IMR-90 (cell line): ENCODE data around the gene HYAL2. TPM values are rescaled to one million over a fixed set of nuclear protein-coding genes. Genes with fewer than 3 reads are reported as not detected.
A peak's percentile ranks its signal among the peaks of the same experiment; 100 is the strongest.

Source experiments
- ATAC-seq: fragments of 200-7000 bp; cut with Tn5 transposase; 2 replicates; pipeline ENCODE4 v1.9.1; 2020; ENCODE audit warnings: low read depth, mild to moderate bottlenecking, moderate library complexity
- BruUV-seq: library from RNA; stranded (reverse); fragments of 400-500 nt; replicated peaks from 2 replicates; lab custom pipeline; 2021; lab: Mats Ljungman, UMichigan
- CTCF ChIA-PET: fragments of 300-600 bp; formaldehyde crosslinking; extraction: SDS; loops from one replicate; lab custom pipeline; 2021; ENCODE audit warnings: antibody characterized with exemption; lab: Yijun Ruan, JAX
- POLR2A ChIA-PET: fragments of 300-600 bp; sonication (Branson Sonifier 250); formaldehyde crosslinking; loops from one replicate; lab custom pipeline; 2022; ENCODE audit warnings: antibody characterized with exemption; ENCODE audit not compliant: unreplicated experiment; lab: Charles Lee
- DNase-seq: peaks from one replicate; pipeline ENCODE4 v3.0.0; 2013
- H2AFZ ChIP-seq: replicated peaks from 2 replicates; pipeline ENCODE3; 2013; ENCODE audit warnings: low read length, mild to moderate bottlenecking; ENCODE audit not compliant: poor library complexity
- H2AK5ac ChIP-seq: 2 replicates; pipeline ENCODE4 v1.6.1; 2013; ENCODE audit warnings: low read depth, low read length, inconsistent platforms
- H2AK9ac ChIP-seq: replicated peaks from 2 replicates; pipeline ENCODE3; 2013; ENCODE audit warnings: mild to moderate bottlenecking, low read depth, low read length, moderate library complexity; ENCODE audit not compliant: poor library complexity
- H2BK120ac ChIP-seq: 2 replicates; pipeline ENCODE4 v1.6.1; 2013; ENCODE audit warnings: low read depth, low read length, inconsistent platforms
- H2BK15ac ChIP-seq: 3 replicates; pipeline ENCODE4 v1.6.1; 2013; ENCODE audit warnings: low read depth, low read length, inconsistent platforms
- H2BK20ac ChIP-seq: 2 replicates; pipeline ENCODE4 v1.6.1; 2013; ENCODE audit warnings: low read depth, mild to moderate bottlenecking, inconsistent platforms, low read length, moderate library complexity
- H2BK5ac ChIP-seq: 2 replicates; pipeline ENCODE4 v1.6.1; 2013; ENCODE audit warnings: mild to moderate bottlenecking, low read depth, low read length, inconsistent platforms; ENCODE audit not compliant: poor library complexity, severe bottlenecking
- H3K14ac ChIP-seq: replicated peaks from 2 replicates; pipeline ENCODE4 v1.6.1; 2013; ENCODE audit warnings: low read depth, low read length, inconsistent platforms
- H3K18ac ChIP-seq: 2 replicates; pipeline ENCODE4 v1.6.1; 2013; ENCODE audit warnings: low read depth, low read length, control low read depth
- H3K23ac ChIP-seq: 2 replicates; pipeline ENCODE4 v1.6.1; 2013; ENCODE audit warnings: low read depth, low read length, inconsistent platforms
- H3K27ac ChIP-seq: 2 replicates; pipeline ENCODE4 v1.5.1; 2013; ENCODE audit warnings: mild to moderate bottlenecking, control low read depth, low read length; ENCODE audit not compliant: insufficient read depth
- H3K27me3 ChIP-seq: 2 replicates; pipeline ENCODE4 v1.6.1; 2013; ENCODE audit warnings: low read length; ENCODE audit not compliant: control insufficient read depth, insufficient read depth
- H3K36me3 ChIP-seq: 2 replicates; pipeline ENCODE4 v1.6.1; 2013; ENCODE audit warnings: low read length, mixed read lengths; ENCODE audit not compliant: control insufficient read depth, insufficient read depth
- H3K4ac ChIP-seq: 2 replicates; pipeline ENCODE4 v1.6.1; 2013; ENCODE audit warnings: low read depth, low read length, inconsistent platforms
- H3K4me1 ChIP-seq: 2 replicates; pipeline ENCODE4 v1.6.1; 2013; ENCODE audit warnings: low read length, mixed read lengths; ENCODE audit not compliant: control insufficient read depth, insufficient read depth
- H3K4me2 ChIP-seq: 2 replicates; pipeline ENCODE4 v1.6.1; 2013; ENCODE audit warnings: low read depth, mild to moderate bottlenecking, control low read depth, low read length, moderate library complexity
- H3K4me3 ChIP-seq: 2 replicates; pipeline ENCODE4 v1.5.1; 2013; ENCODE audit warnings: low read depth, mild to moderate bottlenecking, control low read depth, low read length, moderate library complexity; ENCODE audit not compliant: insufficient read depth
- H3K56ac ChIP-seq: 2 replicates; pipeline ENCODE4 v1.6.1; 2013; ENCODE audit warnings: low read length, inconsistent platforms; ENCODE audit not compliant: insufficient read depth; ENCODE audit errors: extremely low read depth
- H3K79me1 ChIP-seq, 2 experiments: 2 replicates each; pipeline ENCODE4 v1.6.1; 2013; ENCODE audit warnings: low read length in 2 of 2, inconsistent platforms in 1 of 2, low read depth in 1 of 2
- H3K9ac ChIP-seq: 2 replicates; pipeline ENCODE4 v1.6.1; 2013; ENCODE audit warnings: low read depth, low read length, control low read depth
- H3K9me1 ChIP-seq: 2 replicates; pipeline ENCODE4 v1.6.1; 2013; ENCODE audit warnings: low read length, inconsistent platforms; ENCODE audit not compliant: insufficient read depth
- H3K9me3 ChIP-seq: 2 replicates; pipeline ENCODE4 v1.6.1; 2013; ENCODE audit warnings: low read length; ENCODE audit not compliant: control insufficient read depth, insufficient read depth
- H4K20me1 ChIP-seq: 2 replicates; pipeline ENCODE4 v1.6.1; 2013; ENCODE audit warnings: low read length, inconsistent platforms; ENCODE audit not compliant: insufficient read depth
- H4K5ac ChIP-seq: 2 replicates; pipeline ENCODE4 v1.6.1; 2013; ENCODE audit warnings: mild to moderate bottlenecking, low read depth, low read length, control low read depth
- H4K8ac ChIP-seq, 2 experiments: 2 replicates each; pipeline ENCODE4 v1.6.1; 2013; ENCODE audit warnings: low read depth in 2 of 2, low read length in 2 of 2, control low read depth in 1 of 2, inconsistent platforms in 1 of 2
- H4K91ac ChIP-seq: 2 replicates; pipeline ENCODE4 v1.6.1; 2013; ENCODE audit warnings: low read depth, low read length, inconsistent platforms; ENCODE audit not compliant: insufficient read depth
- CEBPB ChIP-seq: IDR thresholded peaks from 2 replicates; pipeline ENCODE4 v1.6.1; 2012; ENCODE audit warnings: low read depth, low read length, improper control_type of control experiment
- CTCF ChIP-seq: conservative IDR thresholded peaks from 2 replicates; pipeline ENCODE4 v1.5.1; 2012; ENCODE audit warnings: mild to moderate bottlenecking, low read depth, low read length, improper control_type of control experiment
- FOS ChIP-seq: fragments of 150-350 bp; IDR thresholded peaks from 2 replicates; pipeline ENCODE4 v1.6.1; 2016; ENCODE audit warnings: low read depth, low read length
- MXI1 ChIP-seq: IDR thresholded peaks from 2 replicates; pipeline ENCODE4 v1.6.1; 2012; ENCODE audit warnings: low read depth, mild to moderate bottlenecking, low read length, moderate library complexity, borderline replicate concordance
- NFE2L2 ChIP-seq: fragments of 150-350 bp; IDR thresholded peaks from 2 replicates; pipeline ENCODE4 v1.6.1; 2016; ENCODE audit warnings: low read depth, mild to moderate bottlenecking, low read length
- POLR2A ChIP-seq: IDR thresholded peaks from 2 replicates; pipeline ENCODE4 v1.6.1; 2012; ENCODE audit warnings: mild to moderate bottlenecking, low read depth, low read length
- RAD21 ChIP-seq: IDR thresholded peaks from 2 replicates; pipeline ENCODE4 v1.6.1; 2012; ENCODE audit warnings: low read length, improper control_type of control experiment
- SMC3 ChIP-seq: fragments of 150-350 bp; IDR thresholded peaks from 2 replicates; pipeline ENCODE4 v1.6.1; 2016; ENCODE audit warnings: low read depth, mild to moderate bottlenecking, antibody characterized with exemption, low read length, moderate library complexity
- WGBS, 2 experiments: methylation state at CpG; one replicate each; pipeline versions ENCODE4 v1.1.5 to v1.1.7; 2013; ENCODE audit warnings: missing lambda C conversion rate in 2 of 2; ENCODE audit not compliant: insufficient read length in 1 of 2; ENCODE audit errors: extremely low coverage in 2 of 2; 5-methylcytosine and 5-hydroxymethylcytosine counted together
- dilution Hi-C: fragments of 300-500 bp; cut with HindIII; formaldehyde crosslinking; loops from one replicate; pipeline ENCODE4 v1.14.3; 2018; ENCODE audit warnings: low sequenced_read_pairs; ENCODE audit not compliant: unreplicated experiment
- in situ Hi-C: fragments of 300-500 bp; cut with MboI; formaldehyde crosslinking; loops from 3 replicates; pipeline ENCODE4 v1.14.3; 2019; ENCODE audit warnings: low sequenced_read_pairs, inconsistent platforms, mixed read lengths
- intact Hi-C: fragments of 100-400 bp; cut with micrococcal nuclease; formaldehyde crosslinking; loops from 2 replicates; pipeline ENCODE4 v1.10.0; 2022
- polyA plus RNA-seq, 3 experiments: library from polyadenylated mRNA; depleted of rRNA; stranded (reverse); fragments of >200 nt; gene quantifications; 2 replicates each; pipeline ENCODE4 v1.2.3, GENCODE V29; 2012; ENCODE audit warnings: low replicate concordance in 1 of 3
- total RNA-seq: library from RNA; depleted of rRNA; stranded (reverse); fragments of >200 nt; gene quantifications from 2 replicates; pipeline ENCODE4 v1.2.3, GENCODE V29; 2012
- TF ChIP-seq, protein P1 (sequence below): fragments of 150-350 bp; IDR thresholded peaks from 2 replicates; pipeline ENCODE4 v1.6.1; 2017; ENCODE audit warnings: mild to moderate bottlenecking, antibody characterized with exemption, low read length, low read depth

The HYAL2 gene
- total and polyA plus RNA-seq, 2 of the 4 experiments (the other 2 are of a cell fraction), result 56.8 to 104 TPM

DNA sequence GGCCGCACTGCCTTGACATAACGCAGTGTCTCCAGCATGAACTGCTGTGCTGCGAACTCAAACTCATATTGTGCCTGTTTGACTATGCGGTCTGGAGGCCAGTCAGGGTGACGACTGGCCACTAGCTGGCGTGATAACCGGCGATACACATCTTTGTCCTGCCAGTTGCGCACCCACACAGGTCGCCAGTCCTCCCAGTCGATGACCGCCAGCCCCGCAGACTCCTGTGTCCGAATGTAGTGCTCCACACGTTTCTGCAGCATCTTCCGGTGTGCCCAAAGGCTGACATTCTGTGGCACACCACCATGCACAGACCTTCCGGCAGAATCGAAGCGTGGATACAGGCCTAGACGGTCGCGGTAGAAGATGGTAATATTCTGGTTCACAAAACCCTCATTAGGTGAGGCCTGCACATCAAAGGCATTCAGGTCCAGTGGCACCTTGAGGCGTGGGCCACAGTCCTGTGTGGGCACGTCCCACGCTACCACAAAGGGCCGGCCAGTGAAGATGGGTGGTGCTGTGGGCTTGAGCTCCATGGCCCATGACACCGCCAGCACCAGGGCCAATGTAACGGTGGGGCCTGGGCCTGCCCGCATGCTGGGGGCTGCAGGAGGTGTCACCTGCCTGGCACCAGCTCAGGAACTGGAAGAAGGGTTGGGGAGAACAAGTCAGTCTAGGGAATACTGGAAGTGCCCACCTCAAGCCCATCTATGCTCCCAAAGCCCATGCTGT, 2.5 kb downstream of the HYAL2 start:
- WGBS, 2 experiments, result 80% methylated on average over 27 of the region's 29 CpGs; no CpG with 5 or more reads in 1 of the 2 experiments
- Histone ChIP-seq H3K18ac (no peak overlapping the region), H2BK120ac (no peak overlapping the region), H3K56ac (no peak overlapping the region; the same call in 1 of the 2 replicates), H2AFZ (no peak overlapping the region), H3K23ac (peak overlapping the region; percentile 32), H3K4me3 (peak overlapping the region; percentile 58), H4K20me1 (peaks cover 16% of the 10 kb centered on the region; the same call in 1 of the 2 replicates), H3K79me1 (peaks cover 29 to 59% of the 10 kb centered on the region in 2 experiments), H3K27me3 (no peaks in the 10 kb centered on the region), H3K36me3 (peaks cover 38% of the 10 kb centered on the region), H3K9me1 (peaks cover 22% of the 10 kb centered on the region), H3K9ac (peak overlapping the region; percentile 87), H4K91ac (peak overlapping the region; percentile 5; the same call in 1 of the 2 replicates), H3K4ac (peak overlapping the region; percentile 87), H3K27ac (peak overlapping the region; percentile 98), H2BK15ac (no peak overlapping the region), H2AK5ac (peak overlapping the region; percentile 37; the same call in 1 of the 2 replicates), H2BK20ac (no peak overlapping the region), H3K4me2 (peak overlapping the region; percentile 96), H2AK9ac (peak overlapping the region; percentile 91), H4K8ac (peak overlapping the region; percentile 20 to 74; a peak in 1 of 4 replicates), H4K5ac (no peak overlapping the region), H3K4me1 (peaks cover 25% of the 10 kb centered on the region), H2BK5ac (no peak overlapping the region), H3K14ac (0 out of 2 replicates have a peak overlapping the region, but pooled peaks have one; percentile 8), H3K9me3 (no peaks in the 10 kb centered on the region)
- CTCF ChIA-PET, result no interaction called here
- BruUV-seq, result TSS peak; percentile 64
- TF ChIP-seq RAD21 (no peak), CEBPB (no peak), NFE2L2 (no peak), CTCF (no peak), MXI1 (no peak), POLR2A (no peak), SMC3 (no peak), FOS (no peak)
- TF ChIP-seq, protein P1, sequence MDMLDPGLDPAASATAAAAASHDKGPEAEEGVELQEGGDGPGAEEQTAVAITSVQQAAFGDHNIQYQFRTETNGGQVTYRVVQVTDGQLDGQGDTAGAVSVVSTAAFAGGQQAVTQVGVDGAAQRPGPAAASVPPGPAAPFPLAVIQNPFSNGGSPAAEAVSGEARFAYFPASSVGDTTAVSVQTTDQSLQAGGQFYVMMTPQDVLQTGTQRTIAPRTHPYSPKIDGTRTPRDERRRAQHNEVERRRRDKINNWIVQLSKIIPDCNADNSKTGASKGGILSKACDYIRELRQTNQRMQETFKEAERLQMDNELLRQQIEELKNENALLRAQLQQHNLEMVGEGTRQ, result no peak
- dilution Hi-C loops (no loop called here), intact Hi-C loops (loop anchor here (5.0 kb wide), 1 partner anchor 58 kb away; no protein-coding TSS in a partner anchor), in situ Hi-C loops (no loop called here)
- ATAC-seq, result no peak
- no peak for DNase-seq
- POLR2A ChIA-PET, result no interaction called here
